Neural crest cell (in vitro differentiated cells): Measurements from ENCODE around the gene RDH5. TPM values are rescaled to one million over a fixed set of nuclear protein-coding genes. Genes with fewer than 3 reads are reported as not detected.
A peak's percentile ranks its signal among the peaks of the same experiment; 100 is the strongest.

ENCODE experiments used
- DNase-seq: peaks from one replicate; pipeline ENCODE4 v3.0.0; 2021; ENCODE audit warnings: low read depth, mixed read lengths, low spot score
- H3K27ac Mint-ChIP-seq: one replicate; pipeline ENCODE4 v1.8.0; 2021; ENCODE audit warnings: mild to moderate bottlenecking, mixed read lengths; ENCODE audit not compliant: unreplicated experiment
- H3K27me3 Mint-ChIP-seq: 2 replicates; pipeline ENCODE4 v1.8.0; 2021; ENCODE audit warnings: low read depth, mild to moderate bottlenecking, mixed read lengths
- H3K36me3 Mint-ChIP-seq: 2 replicates; pipeline ENCODE4 v1.8.0; 2021; ENCODE audit warnings: low read depth, mild to moderate bottlenecking, mixed read lengths
- H3K4me1 Mint-ChIP-seq: 2 replicates; pipeline ENCODE4 v1.8.0; 2021; ENCODE audit warnings: mixed read lengths
- H3K4me3 Mint-ChIP-seq: one replicate; pipeline ENCODE4 v1.8.0; 2021; ENCODE audit warnings: mild to moderate bottlenecking, mixed read lengths
- H3K9me3 Mint-ChIP-seq: 2 replicates; pipeline ENCODE4 v1.8.0; 2021; ENCODE audit warnings: mixed read lengths
- CTCF ChIP-seq: fragments of 200-600 bp; sonication (generic); conservative IDR thresholded peaks from 2 replicates; pipeline ENCODE4 v1.5.0; 2021; ENCODE audit warnings: antibody characterized with exemption, mild to moderate bottlenecking
- total RNA-seq: library from RNA; stranded (reverse); gene quantifications from 2 replicates; pipeline ENCODE4 v1.2.1, GENCODE V29; 2021

The RDH5 gene
- total RNA-seq, 1 donor from 2014 or later = 14.2 TPM

GRCh38 chr12:55711786-55712553 is 8.2 kb upstream of the RDH5 start:
- no peaks in the 10 kb centered on the region for H3K9me3 Mint-ChIP-seq
- H3K4me1 Mint-ChIP-seq = peaks cover 35% of the 10 kb centered on the region
- DNase-seq = no peak
- peak overlapping the region; percentile 41 for H3K4me3 Mint-ChIP-seq
- TF ChIP-seq CTCF = no peak
- H3K27ac Mint-ChIP-seq = no peak overlapping the region
- H3K36me3 Mint-ChIP-seq = no peaks in the 10 kb centered on the region
- peaks cover 68% of the 10 kb centered on the region for H3K27me3 Mint-ChIP-seq

GRCh38 chr12:55712700-55713415 is 7.3 kb upstream of the RDH5 start:
- DNase-seq = no peak
- Mint-ChIP-seq H3K27me3 (peaks cover 64% of the 10 kb centered on the region), H3K36me3 (no peaks in the 10 kb centered on the region), H3K4me3 (peak overlapping the region; percentile 56), H3K4me1 (peaks cover 39% of the 10 kb centered on the region), H3K9me3 (no peaks in the 10 kb centered on the region), H3K27ac (no peak overlapping the region)
- no peak for TF ChIP-seq CTCF

- no peak for DNase-seq
- Mint-ChIP-seq H3K27ac (no peak overlapping the region), H3K27me3 (peaks cover 56% of the 10 kb centered on the region), H3K36me3 (no peaks in the 10 kb centered on the region), H3K4me3 (peak overlapping the region; percentile 56), H3K4me1 (peaks cover 40% of the 10 kb centered on the region), H3K9me3 (no peaks in the 10 kb centered on the region)
- no peak for TF ChIP-seq CTCF
These were observed 6.5 kb upstream of the RDH5 start for GRCh38 chr12:55713721-55714120.

- no peak for TF ChIP-seq CTCF
- Mint-ChIP-seq H3K9me3 (no peaks in the 10 kb centered on the region), H3K27me3 (peaks cover 40% of the 10 kb centered on the region), H3K4me1 (peaks cover 38% of the 10 kb centered on the region), H3K27ac (peak overlapping the region; percentile 97), H3K36me3 (no peaks in the 10 kb centered on the region), H3K4me3 (peak overlapping the region; percentile 94)
- DNase-seq = no peak
These were observed 4.9 kb upstream of the RDH5 start for GRCh38 chr12:55715169-55715764.

- Mint-ChIP-seq H3K27me3 (peaks cover 33% of the 10 kb centered on the region), H3K36me3 (no peaks in the 10 kb centered on the region), H3K4me3 (peak within 1 kb of the TSS; percentile 94), H3K27ac (peak within 1 kb of the TSS; percentile 97), H3K4me1 (peaks cover 41% of the 10 kb centered on the region), H3K9me3 (no peaks in the 10 kb centered on the region)
- TF ChIP-seq CTCF = peak; percentile 13
- DNase-seq = peak; percentile 92
These were observed 4.2 kb upstream of the RDH5 start, which contains the start of gene BLOC1S1 for GRCh38 chr12:55715833-55716581. BLOC1S1 (plus strand) TSS chr12:55716046; CDS start chr12:55716052, 6 bp downstream.
